GM23248 (cell line): ENCODE measurements around the gene COPS4. TPM values are rescaled to one million over a fixed set of nuclear protein-coding genes. Genes with fewer than 3 reads are reported as not detected.
"Not testable (repeated sequence)": the region's sequence is repeated elsewhere in the genome, so short reads cannot be mapped to it uniquely, and the experiment has no call there.

Experiments
- DNase-seq: peaks from one replicate; pipeline ENCODE4 v3.0.0-alpha.2; 2015
- H2AFZ ChIP-seq: fragments of 200-600 bp; sonication (generic); 2 replicates; pipeline ENCODE4 v1.6.1; 2016; ENCODE audit warnings: antibody characterized with exemption
- H3F3A ChIP-seq: fragments of 200-600 bp; sonication (generic); 2 replicates; pipeline ENCODE4 v1.6.1; 2016; ENCODE audit warnings: mild to moderate bottlenecking, antibody characterized with exemption, mixed run types; ENCODE audit not compliant: insufficient read depth
- H3K27ac ChIP-seq: fragments of 200-600 bp; sonication (generic); 2 replicates; pipeline ENCODE4 v1.5.1; 2016; ENCODE audit warnings: mild to moderate bottlenecking
- H3K27me3 ChIP-seq: fragments of 200-600 bp; sonication (generic); replicated peaks from 2 replicates; pipeline ENCODE4 v1.6.1; 2016; ENCODE audit warnings: mild to moderate bottlenecking; ENCODE audit not compliant: insufficient read depth
- H3K36me3 ChIP-seq: fragments of 200-600 bp; sonication (generic); 2 replicates; pipeline ENCODE4 v1.6.1; 2016; ENCODE audit warnings: low read depth, mild to moderate bottlenecking
- H3K4me1 ChIP-seq: fragments of 200-600 bp; sonication (generic); 2 replicates; pipeline ENCODE4 v1.6.1; 2016; ENCODE audit warnings: mild to moderate bottlenecking; ENCODE audit not compliant: insufficient read depth
- H3K4me2 ChIP-seq: fragments of 200-600 bp; sonication (generic); one replicate; pipeline ENCODE4 v1.6.1; 2016; ENCODE audit warnings: mild to moderate bottlenecking; ENCODE audit not compliant: unreplicated experiment
- H3K4me3 ChIP-seq: fragments of 200-600 bp; sonication (generic); 2 replicates; pipeline ENCODE4 v1.5.1; 2016; ENCODE audit warnings: mild to moderate bottlenecking
- H3K79me2 ChIP-seq: fragments of 200-600 bp; sonication (generic); 2 replicates; pipeline ENCODE4 v1.6.1; 2016; ENCODE audit warnings: mild to moderate bottlenecking; ENCODE audit not compliant: insufficient read depth
- H3K9ac ChIP-seq: fragments of 200-600 bp; sonication (generic); 2 replicates; pipeline ENCODE4 v1.6.1; 2016; ENCODE audit warnings: mild to moderate bottlenecking
- H3K9me2 ChIP-seq: fragments of 200-600 bp; sonication (generic); 2 replicates; pipeline ENCODE4 v1.6.1; 2016; ENCODE audit warnings: mixed run types, mild to moderate bottlenecking, moderate library complexity; ENCODE audit not compliant: insufficient read depth
- H3K9me3 ChIP-seq: fragments of 200-600 bp; sonication (generic); one replicate; pipeline ENCODE4 v1.6.1; 2017; ENCODE audit warnings: low read depth
- H4K20me1 ChIP-seq: fragments of 200-600 bp; sonication (generic); 2 replicates; pipeline ENCODE4 v1.6.0; 2016; ENCODE audit not compliant: insufficient read depth
- EZH2 ChIP-seq: fragments of 200-600 bp; sonication (generic); IDR thresholded peaks from 2 replicates; pipeline ENCODE4 v1.6.1; 2018; ENCODE audit warnings: antibody characterized with exemption, mild to moderate bottlenecking; ENCODE audit not compliant: insufficient read depth, poor library complexity, severe bottlenecking
- EZH2phosphoT487 ChIP-seq: fragments of 200-600 bp; sonication (generic); IDR thresholded peaks from 2 replicates; pipeline ENCODE4 v1.6.1; 2018; ENCODE audit warnings: antibody characterized with exemption, moderate library complexity, mild to moderate bottlenecking, low read depth; ENCODE audit not compliant: insufficient read depth
- WGBS, 2 experiments: methylation state at CpG; one replicate each; pipeline ENCODE4 v1.1.6; 2015 to 2017; ENCODE audit warnings: low lambda C conversion rate in 2 of 2, low coverage in 1 of 2; ENCODE audit errors: missing lambda C conversion rate in 2 of 2; 5-methylcytosine and 5-hydroxymethylcytosine counted together
- in situ Hi-C: fragments of 300-500 bp; cut with MboI; formaldehyde crosslinking; loops from 2 replicates; pipeline ENCODE4 v1.15.0; 2020
- polyA plus RNA-seq: library from polyadenylated mRNA; unstranded; fragments of >200 nt; fragmentation: Nextera tagmentation; extraction: Ambion mirVana; gene quantifications from 2 replicates; pipeline ENCODE4 v1.2.1, GENCODE V29; 2016
- total RNA-seq: library from RNA; depleted of rRNA; stranded (reverse); fragments of >200 nt; shearing (Covaris generic); gene quantifications from 2 replicates; pipeline ENCODE4 v1.2.3, GENCODE V29; 2014

Gene COPS4
- total and polyA plus RNA-seq, 2 experiments from 2014 or later, result 67.0 to 69.2 TPM

GRCh38 chr4:83082777-83083176 is 47.8 kb downstream of the COPS4 start:
- 87% methylated on average over 4 of the region's 4 CpGs for WGBS, 2 experiments
- DNase-seq, result peak; percentile 13

GRCh38 chr4:83083925-83084475 is 49.0 kb downstream of the COPS4 start:
- Histone ChIP-seq H4K20me1 (no peaks in the 10 kb centered on the region), H3K79me2 (no peaks in the 10 kb centered on the region), H3K4me2 (no peak overlapping the region), H2AFZ (no peak overlapping the region), H3K27me3 (no peaks in the 10 kb centered on the region), H3K27ac (no peak overlapping the region), H3K4me1 (no peaks in the 10 kb centered on the region), H3K36me3 (no peaks in the 10 kb centered on the region), H3K9me2 (no peaks in the 10 kb centered on the region), H3K9me3 (no peaks in the 10 kb centered on the region), H3F3A (no peaks in the 10 kb centered on the region), H3K4me3 (no peak overlapping the region), H3K9ac (no peak overlapping the region)
- no peak for DNase-seq
- TF ChIP-seq EZH2, result no peak
- TF ChIP-seq EZH2phosphoT487, result no peak
- in situ Hi-C loops, result no loop called here
- 57 to 59% methylated on average over 11 of the region's 11 CpGs for WGBS, 2 experiments

More at GRCh38 chr4:83082777-83083176, 47.8 kb downstream of the COPS4 start:
- TF ChIP-seq EZH2, result no peak
- no peak for TF ChIP-seq EZH2phosphoT487
- no peak overlapping the region for H3K9ac ChIP-seq
- no peaks in the 10 kb centered on the region for H3K79me2 ChIP-seq
- H3F3A ChIP-seq, result no peaks in the 10 kb centered on the region
- H3K4me2 ChIP-seq, result no peak overlapping the region
- no peaks in the 10 kb centered on the region for H3K4me1 ChIP-seq
- in situ Hi-C loops, result no loop called here
- no peak overlapping the region for H3K27ac ChIP-seq
- no peaks in the 10 kb centered on the region for H3K36me3 ChIP-seq
- no peak overlapping the region for H2AFZ ChIP-seq
- no peak overlapping the region for H3K4me3 ChIP-seq
- no peaks in the 10 kb centered on the region for H3K9me3 ChIP-seq
- no peaks in the 10 kb centered on the region for H4K20me1 ChIP-seq
- H3K27me3 ChIP-seq, result no peaks in the 10 kb centered on the region
- no peaks in the 10 kb centered on the region for H3K9me2 ChIP-seq

DNA sequence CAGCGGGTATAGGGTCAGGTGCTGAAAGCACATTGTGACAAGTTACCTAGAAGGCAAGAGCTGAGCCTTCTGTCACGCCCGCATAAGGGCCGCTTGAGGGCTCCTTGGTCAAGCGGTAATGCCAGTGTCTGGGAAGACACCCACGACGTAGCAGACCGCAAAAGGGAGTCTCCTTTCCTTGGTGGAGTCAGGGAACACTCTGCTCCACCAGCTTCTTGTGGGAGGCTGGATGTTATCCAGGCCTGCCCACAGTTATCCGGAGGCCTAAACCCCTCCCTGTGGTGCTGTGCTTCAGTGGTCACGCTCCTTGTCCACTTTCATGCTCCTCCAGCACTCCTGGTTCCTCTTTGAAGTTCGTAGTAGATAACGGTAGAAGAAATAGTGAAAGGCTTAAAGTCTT is 50.0 kb downstream of the COPS4 start:
- in situ Hi-C loops, H3K4me2 ChIP-seq, H2AFZ ChIP-seq, H3K27me3 ChIP-seq, H3K79me2 ChIP-seq, DNase-seq, H3K36me3 ChIP-seq, H3K9ac ChIP-seq, H3K4me1 ChIP-seq, H4K20me1 ChIP-seq, H3K9me3 ChIP-seq, H3K4me3 ChIP-seq, H3F3A ChIP-seq, H3K9me2 ChIP-seq, H3K27ac ChIP-seq: not testable (repeated sequence)
- 74 to 78% methylated on average over 12 of the region's 12 CpGs for WGBS, 2 experiments

DNA sequence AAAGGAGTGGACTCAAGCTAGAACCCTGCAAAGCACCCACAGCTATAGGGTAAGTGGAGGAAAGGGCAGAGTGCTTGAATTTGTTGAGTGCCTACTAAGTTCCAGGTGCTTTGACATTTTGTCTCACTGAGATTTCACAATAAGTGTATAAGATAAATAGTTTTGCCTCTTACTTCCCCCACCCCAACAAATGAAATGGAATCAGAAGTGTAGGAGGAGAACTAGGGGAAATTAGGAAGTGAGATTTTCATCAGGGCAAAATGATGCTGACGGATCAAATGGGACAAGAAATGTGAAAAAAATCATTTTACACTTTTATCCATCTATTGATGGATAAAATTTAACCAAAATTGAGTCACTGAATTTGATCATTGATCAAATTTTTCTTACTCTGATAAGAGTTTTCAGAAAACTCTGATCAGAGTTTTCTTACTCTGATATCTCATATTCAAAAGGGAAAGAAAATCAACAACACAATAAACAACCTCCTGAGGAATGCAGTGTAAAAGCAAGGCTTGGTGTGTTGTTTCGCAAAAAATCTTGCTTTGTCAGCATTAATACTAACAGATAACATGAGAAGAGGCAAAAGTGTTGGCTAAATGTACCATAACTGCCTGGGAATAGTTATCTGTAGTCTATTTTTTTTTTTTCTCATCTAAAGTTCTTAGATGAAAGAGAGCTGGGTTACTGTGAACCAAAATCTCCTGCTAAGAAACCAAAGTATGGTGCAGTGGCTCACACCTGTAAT is 54.6 kb downstream of the COPS4 start:
- Histone ChIP-seq H3K4me2 (no peak overlapping the region), H3K79me2 (no peaks in the 10 kb centered on the region), H3F3A (no peaks in the 10 kb centered on the region), H3K9me2 (no peaks in the 10 kb centered on the region), H3K4me3 (no peak overlapping the region), H2AFZ (no peak overlapping the region), H3K27ac (no peak overlapping the region), H3K36me3 (no peaks in the 10 kb centered on the region), H4K20me1 (no peaks in the 10 kb centered on the region), H3K9me3 (no peaks in the 10 kb centered on the region), H3K9ac (no peak overlapping the region), H3K4me1 (no peaks in the 10 kb centered on the region), H3K27me3 (no peaks in the 10 kb centered on the region)
- no peak for DNase-seq
- no peak for TF ChIP-seq EZH2
- WGBS, 2 experiments, result 92% methylated on average over 2 of the region's 2 CpGs
- in situ Hi-C loops, result no loop called here

GRCh38 chr4:83093060-83093640 is 58.2 kb downstream of the COPS4 start:
- Histone ChIP-seq H2AFZ (no peak overlapping the region), H3K9ac (no peak overlapping the region), H3K27me3 (no peaks in the 10 kb centered on the region; the same call in 1 of the 2 replicates), H3K4me2 (no peak overlapping the region), H3K4me3 (no peak overlapping the region), H3K36me3 (no peaks in the 10 kb centered on the region), H3K27ac (no peak overlapping the region), H3F3A (no peaks in the 10 kb centered on the region), H3K79me2 (no peaks in the 10 kb centered on the region), H3K9me3 (no peaks in the 10 kb centered on the region), H3K9me2 (no peaks in the 10 kb centered on the region), H3K4me1 (no peaks in the 10 kb centered on the region), H4K20me1 (no peaks in the 10 kb centered on the region)
- WGBS, 2 experiments, result 52 to 53% methylated on average over 6 of the region's 6 CpGs
- TF ChIP-seq EZH2 (no peak), EZH2phosphoT487 (no peak)
- DNase-seq, result no peak
- in situ Hi-C loops, result no loop called here
